HepG2 (cell line): ENCODE results near the gene SPRYD3. TPM values are rescaled to one million over a fixed set of nuclear protein-coding genes. Genes with fewer than 3 reads are reported as not detected.

Source experiments
- ATF4 ChIP-seq, 2 experiments: fragments of 450-650 bp in 1 of 2; sonication (generic) in 1 of 2; formaldehyde crosslinking; IDR thresholded peaks; 2 replicates each; pipeline versions ENCODE4 v1.5.0 to v1.8.0; 2020 to 2022; ENCODE audit warnings: mild to moderate bottlenecking in 1 of 2, missing genetic modification reagents in 1 of 2
- DR1 ChIP-seq: sonication (generic); formaldehyde crosslinking; IDR thresholded peaks from 2 replicates; pipeline ENCODE4 v1.8.0; 2021; ENCODE audit warnings: mild to moderate bottlenecking, missing genetic modification reagents, inconsistent platforms
- FOXK2 ChIP-seq: fragments of 450-650 bp; IDR thresholded peaks from 2 replicates; pipeline ENCODE4 v1.6.1; 2016
- HES4 ChIP-seq: sonication (generic); formaldehyde crosslinking; IDR thresholded peaks from 2 replicates; pipeline ENCODE4 v1.9.0; 2021; ENCODE audit warnings: mild to moderate bottlenecking, missing genetic modification reagents, borderline replicate concordance
- HOXA5 ChIP-seq: sonication (generic); formaldehyde crosslinking; IDR thresholded peaks from 2 replicates; pipeline ENCODE4 v1.4.0; 2020; ENCODE audit warnings: missing genetic modification reagents
- IRF9 ChIP-seq: sonication (generic); formaldehyde crosslinking; IDR thresholded peaks from 2 replicates; pipeline ENCODE4 v1.8.0; 2022; ENCODE audit warnings: missing genetic modification reagents, mild to moderate bottlenecking, borderline replicate concordance
- NR1H2 ChIP-seq: sonication (generic); formaldehyde crosslinking; IDR thresholded peaks from 2 replicates; pipeline ENCODE4 v1.8.1; 2022; ENCODE audit warnings: low read depth, missing genetic modification reagents, borderline replicate concordance
- POLR2AphosphoS2 ChIP-seq: IDR thresholded peaks from 2 replicates; pipeline ENCODE4 v1.6.1; 2011; ENCODE audit warnings: low read depth, low read length, improper control_type of control experiment
- POLR2AphosphoS5 ChIP-seq: IDR thresholded peaks from 2 replicates; pipeline ENCODE4 v1.6.1; 2012; ENCODE audit warnings: low read depth, low read length
- STAT5B ChIP-seq: sonication (generic); formaldehyde crosslinking; IDR thresholded peaks from 2 replicates; pipeline ENCODE4 v1.4.0; 2020; ENCODE audit warnings: missing genetic modification reagents
- ZHX1 ChIP-seq: sonication (generic); formaldehyde crosslinking; IDR thresholded peaks from 2 replicates; pipeline ENCODE4 v1.8.1; 2022; ENCODE audit warnings: low read depth, mild to moderate bottlenecking, missing genetic modification reagents
- ZNF234 ChIP-seq: sonication (generic); formaldehyde crosslinking; conservative IDR thresholded peaks from 2 replicates; pipeline ENCODE4 v1.5.1; 2020; ENCODE audit warnings: mild to moderate bottlenecking, missing genetic modification reagents
- ZNF276 ChIP-seq: sonication (generic); formaldehyde crosslinking; IDR thresholded peaks from 2 replicates; pipeline ENCODE4 v1.4.0; 2020; ENCODE audit warnings: mild to moderate bottlenecking, low read depth, missing genetic modification reagents
- ZNF629 ChIP-seq: sonication (generic); formaldehyde crosslinking; conservative IDR thresholded peaks from 2 replicates; pipeline ENCODE4 v1.5.0; 2020; ENCODE audit warnings: missing genetic modification reagents
- ZNF639 ChIP-seq: conservative IDR thresholded peaks from 2 replicates; pipeline ENCODE4 v1.6.1; 2018; ENCODE audit warnings: missing genetic modification reagents
- ZNF652 ChIP-seq: IDR thresholded peaks from 2 replicates; pipeline ENCODE4 v1.6.1; 2016; ENCODE audit warnings: low read depth, borderline replicate concordance
- ZNF773 ChIP-seq: sonication (generic); formaldehyde crosslinking; IDR thresholded peaks from 2 replicates; pipeline ENCODE4 v1.4.0; 2020; ENCODE audit warnings: missing genetic modification reagents, borderline replicate concordance
- polyA plus RNA-seq, 8 experiments: library from polyadenylated mRNA; depleted of rRNA in 3 of 8; stranded (reverse) in 7 of 8; unstranded in 1 of 8; fragments of >200 nt; fragmentation: Illumina TruSeq in 4 of 8; extraction: Trizol in 4 of 8; gene quantifications; 2 replicates each; pipeline versions ENCODE4 v1.2.1 to v1.2.3, GENCODE V29; 2011 to 2016; ENCODE audit warnings: low read depth in 4 of 8, missing spikeins in 1 of 8, mixed read lengths in 1 of 8; ENCODE audit not compliant: insufficient read depth in 1 of 8
- total RNA-seq, 5 experiments: library from RNA; depleted of rRNA; stranded (reverse); fragments of >200 nt; fragmentation: Illumina TruSeq; extraction: Trizol; gene quantifications; 2 replicates each; pipeline ENCODE4 v1.2.3, GENCODE V29; 2016; ENCODE audit warnings: low read depth in 1 of 5

Gene SPRYD3
- total and polyA plus RNA-seq, 2 of the 13 experiments (the other 11 are each of a cell fraction or from before 2014, with no cell fraction given) = 9.0 to 9.2 TPM

GRCh38 chr12:53079226-53080117 lies at the start of gene SPRYD3 (continued):
- TF ChIP-seq ATF4 (CRISPR knock-in tag; IDR thresholded peaks at IDR 0.05) (0 out of 4 replicates have a peak, but pooled peaks of 1 of the 2 experiments have one; percentile 14), FOXK2 (no peak), ZNF234 (CRISPR knock-in tag) (no peak; the same call in 1 of the 2 replicates), ZNF629 (0 out of 2 replicates have a peak, but pooled peaks have one; percentile 24), NR1H2 (no peak), STAT5B (0 out of 2 replicates have a peak, but pooled peaks have one; percentile 77), ZNF773 (CRISPR knock-in tag) (peak; percentile 83; the same call in 1 of the 2 replicates), ZHX1 (CRISPR knock-in tag) (no peak), ZNF652 (CRISPR knock-in tag) (no peak), DR1 (CRISPR knock-in tag) (peak; percentile 86), HOXA5 (CRISPR knock-in tag) (peak; percentile 82; the same call in 1 of the 2 replicates), POLR2AphosphoS5 (peak; percentile 86), HES4 (CRISPR knock-in tag) (peak; percentile 78; the same call in 1 of the 2 replicates), ZNF639 (CRISPR knock-in tag) (peak; percentile 94), IRF9 (CRISPR knock-in tag) (no peak; the same call in 1 of the 2 replicates), POLR2AphosphoS2 (no peak), ZNF276 (CRISPR knock-in tag) (no peak)
